ENCODE data around the gene SLC51B. TPM values are rescaled to one million over a fixed set of nuclear protein-coding genes. Genes with fewer than 3 reads are reported as not detected.
"Not testable (repeated sequence)": the region's sequence is repeated elsewhere in the genome, so short reads cannot be mapped to it uniquely, and the experiment has no call there.

Gene SLC51B
- total RNA-seq, 1 donor from 2014 or later: 1.2 TPM

DNA sequence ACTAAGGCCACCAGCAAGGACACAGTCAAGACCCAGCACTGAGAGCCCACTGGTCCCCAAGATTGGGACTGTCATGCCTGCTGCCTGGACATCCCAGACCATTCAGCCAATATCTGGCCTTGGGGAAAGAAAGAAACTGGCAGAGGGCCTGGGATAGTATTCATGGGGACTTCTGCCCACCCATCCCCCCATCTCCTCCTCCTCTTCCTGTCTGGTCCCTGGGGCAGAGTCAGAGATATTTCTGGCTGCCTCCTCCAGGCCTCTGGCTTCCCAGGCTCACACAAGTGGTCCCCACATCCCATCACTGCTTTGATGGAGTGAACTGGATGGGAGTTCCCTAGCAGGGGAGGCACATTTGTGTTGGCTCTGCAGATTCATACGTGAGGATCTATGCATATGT is 26.8 kb downstream of the SLC51B start:
- H3K4me1 Mint-ChIP-seq (ENCODE audit: unreplicated experiment): peaks cover 17% of the 10 kb centered on the region

DNA sequence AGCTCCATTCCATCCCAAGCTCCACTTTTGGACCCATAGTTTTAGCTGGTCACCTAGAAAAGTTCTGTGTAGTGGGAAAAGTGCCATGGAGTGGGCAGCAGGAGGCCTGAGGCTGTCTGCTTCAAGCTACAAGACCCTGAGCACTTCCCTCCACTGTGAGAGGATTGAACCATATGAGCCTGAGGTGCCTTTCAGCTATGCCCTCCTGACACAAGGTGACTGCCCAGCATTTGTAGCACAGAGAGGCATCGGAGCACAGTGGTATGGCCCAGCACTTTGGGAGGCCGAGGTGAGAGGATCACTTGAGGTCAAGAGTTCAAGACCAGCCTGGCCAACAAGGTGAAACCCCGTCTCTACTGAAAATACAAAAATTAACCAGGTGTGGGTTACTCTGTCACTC is 27.4 kb downstream of the SLC51B start:
- no peak for DNase-seq (ENCODE audit: extremely low spot score, unreplicated experiment)
- Mint-ChIP-seq H3K27me3 (peaks cover 19% of the 10 kb centered on the region), H3K4me3 (no peak overlapping the region), H3K36me3 (no peaks in the 10 kb centered on the region), H3K4me1 (ENCODE audit: unreplicated experiment) (peaks cover 14% of the 10 kb centered on the region), H3K27ac (no peak overlapping the region), H3K9me3 (no peaks in the 10 kb centered on the region)
- TF ChIP-seq, protein P1, sequence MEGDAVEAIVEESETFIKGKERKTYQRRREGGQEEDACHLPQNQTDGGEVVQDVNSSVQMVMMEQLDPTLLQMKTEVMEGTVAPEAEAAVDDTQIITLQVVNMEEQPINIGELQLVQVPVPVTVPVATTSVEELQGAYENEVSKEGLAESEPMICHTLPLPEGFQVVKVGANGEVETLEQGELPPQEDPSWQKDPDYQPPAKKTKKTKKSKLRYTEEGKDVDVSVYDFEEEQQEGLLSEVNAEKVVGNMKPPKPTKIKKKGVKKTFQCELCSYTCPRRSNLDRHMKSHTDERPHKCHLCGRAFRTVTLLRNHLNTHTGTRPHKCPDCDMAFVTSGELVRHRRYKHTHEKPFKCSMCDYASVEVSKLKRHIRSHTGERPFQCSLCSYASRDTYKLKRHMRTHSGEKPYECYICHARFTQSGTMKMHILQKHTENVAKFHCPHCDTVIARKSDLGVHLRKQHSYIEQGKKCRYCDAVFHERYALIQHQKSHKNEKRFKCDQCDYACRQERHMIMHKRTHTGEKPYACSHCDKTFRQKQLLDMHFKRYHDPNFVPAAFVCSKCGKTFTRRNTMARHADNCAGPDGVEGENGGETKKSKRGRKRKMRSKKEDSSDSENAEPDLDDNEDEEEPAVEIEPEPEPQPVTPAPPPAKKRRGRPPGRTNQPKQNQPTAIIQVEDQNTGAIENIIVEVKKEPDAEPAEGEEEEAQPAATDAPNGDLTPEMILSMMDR (conservative IDR thresholded peaks at IDR 0.05): no peak

More for the DNA sequence above, 26.8 kb downstream of the SLC51B start:
- Mint-ChIP-seq H3K9me3 (no peaks in the 10 kb centered on the region), H3K27ac (no peak overlapping the region), H3K36me3 (no peaks in the 10 kb centered on the region), H3K4me3 (no peak overlapping the region), H3K27me3 (peaks cover 22% of the 10 kb centered on the region)
- DNase-seq (ENCODE audit: extremely low spot score, unreplicated experiment): no peak
- TF ChIP-seq, protein P1 (conservative IDR thresholded peaks at IDR 0.05): no peak

DNA sequence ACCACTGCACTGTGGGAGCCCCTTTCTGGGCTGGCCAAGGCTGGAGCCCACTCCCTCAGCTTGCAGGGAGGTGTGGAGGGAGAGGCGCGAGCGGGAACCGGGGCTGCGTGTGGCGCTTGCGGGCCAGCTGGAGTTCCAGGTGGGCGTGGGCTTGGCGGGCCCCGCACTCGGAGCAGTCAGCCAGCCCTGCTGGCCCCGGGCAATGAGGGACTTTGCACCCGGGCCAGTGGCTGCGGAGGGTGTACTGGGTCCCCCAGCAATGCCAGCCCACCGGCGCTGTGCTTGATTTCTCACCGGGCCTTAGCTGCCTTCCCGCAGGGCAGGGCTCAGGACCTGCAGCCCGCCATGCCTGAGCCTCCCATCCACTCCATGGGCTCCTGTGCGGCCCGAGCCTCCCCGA is 29.8 kb downstream of the SLC51B start:
- not testable (repeated sequence) for DNase-seq (ENCODE audit: extremely low spot score, unreplicated experiment); H3K27ac Mint-ChIP-seq; H3K36me3 Mint-ChIP-seq; H3K9me3 Mint-ChIP-seq; H3K4me3 Mint-ChIP-seq
- Mint-ChIP-seq H3K4me1 (ENCODE audit: unreplicated experiment) (peaks cover 12% of the 10 kb centered on the region), H3K27me3 (peaks cover 18% of the 10 kb centered on the region)

DNA sequence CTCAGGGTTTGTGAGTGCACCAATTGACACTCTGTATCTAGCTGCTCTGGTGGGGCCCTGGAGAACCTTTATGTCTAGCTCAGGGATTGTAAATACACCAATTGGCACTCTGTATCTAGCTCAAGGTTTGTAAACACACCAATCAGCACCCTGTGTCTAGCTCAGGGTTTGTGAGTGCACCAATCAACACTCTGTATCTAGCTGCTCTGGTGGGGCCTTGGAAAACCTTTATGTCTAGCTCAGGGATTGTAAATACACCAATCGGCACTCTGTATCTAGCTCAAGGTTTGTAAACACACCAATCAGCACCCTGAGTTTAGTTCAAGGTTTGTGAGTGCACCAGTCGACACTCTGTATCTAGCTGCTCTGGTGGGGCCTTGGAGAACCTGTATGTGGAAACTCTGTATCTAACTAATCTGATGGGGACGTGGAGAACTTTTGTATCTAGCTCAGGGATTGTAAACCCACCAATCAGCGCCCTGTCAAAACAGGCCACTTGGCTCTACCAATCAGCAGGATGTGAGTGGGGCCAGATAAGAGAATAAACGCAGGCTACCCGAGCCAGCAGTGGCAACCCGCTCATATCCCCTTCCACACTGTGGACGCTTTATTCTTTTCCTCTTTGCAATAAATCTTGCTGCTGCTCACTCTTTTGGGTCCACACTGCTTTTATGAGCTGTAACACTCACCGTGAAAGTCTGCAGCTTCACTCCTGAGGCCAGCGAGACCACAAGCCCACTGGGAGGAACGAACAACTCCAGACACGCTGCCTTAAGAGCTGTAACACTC is 30.6 kb downstream of the SLC51B start:
- H3K27ac Mint-ChIP-seq: peak overlapping the region; percentile 5
- peaks cover 15% of the 10 kb centered on the region for H3K4me1 Mint-ChIP-seq (ENCODE audit: unreplicated experiment)
- H3K4me3 Mint-ChIP-seq; DNase-seq (ENCODE audit: extremely low spot score, unreplicated experiment); H3K9me3 Mint-ChIP-seq; H3K36me3 Mint-ChIP-seq: not testable (repeated sequence)
- peaks cover 20% of the 10 kb centered on the region for H3K27me3 Mint-ChIP-seq

DNA sequence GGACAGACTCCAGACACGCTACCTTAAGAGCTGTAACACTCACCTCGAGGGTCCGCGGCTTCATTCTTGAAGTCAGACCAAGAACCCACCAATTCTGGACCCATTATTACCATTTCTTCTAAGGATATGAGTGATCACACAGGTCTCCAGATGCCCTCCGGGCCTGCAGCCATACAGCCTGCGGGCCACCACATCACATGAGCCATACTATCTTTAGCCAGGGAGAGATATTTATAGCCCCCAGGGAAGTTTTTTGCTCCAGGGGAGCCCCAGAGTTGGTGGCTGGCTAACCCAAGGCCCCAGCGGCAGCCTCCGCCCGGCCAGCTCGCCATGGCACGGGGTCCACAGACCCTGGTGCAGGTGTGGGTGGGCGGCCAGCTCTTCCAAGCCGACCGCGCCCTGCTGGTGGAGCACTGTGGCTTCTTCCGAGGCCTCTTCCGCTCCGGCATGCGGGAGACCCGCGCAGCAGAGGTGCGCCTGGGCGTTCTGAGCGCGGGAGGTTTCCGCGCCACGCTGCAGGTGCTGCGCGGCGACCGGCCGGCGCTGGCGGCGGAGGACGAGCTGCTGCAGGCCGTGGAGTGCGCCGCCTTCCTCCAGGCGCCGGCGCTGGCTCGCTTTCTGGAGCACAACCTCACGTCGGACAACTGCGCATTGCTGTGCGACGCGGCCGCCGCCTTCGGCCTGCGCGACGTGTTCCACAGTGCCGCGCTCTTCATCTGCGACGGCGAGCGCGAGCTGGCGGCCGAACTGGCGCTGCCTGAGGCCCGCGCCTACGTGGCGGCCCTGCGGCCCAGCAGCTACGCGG is 31.5 kb downstream of the SLC51B start, which contains the start of gene KBTBD13:
Gene KBTBD13, plus strand, starts transcription at position 261 of the 805 bp plus-strand sequence. Its CDS starts 70 bp downstream, at position 331.
- TF ChIP-seq, protein P1 (conservative IDR thresholded peaks at IDR 0.05): no peak
- no peak for DNase-seq (ENCODE audit: extremely low spot score, unreplicated experiment)
- Mint-ChIP-seq H3K4me3 (no peak within 1 kb of the TSS), H3K27me3 (peaks cover 25% of the 10 kb centered on the region), H3K27ac (peak within 1 kb of the TSS; percentile 5), H3K36me3 (no peaks in the 10 kb centered on the region), H3K9me3 (no peaks in the 10 kb centered on the region), H3K4me1 (ENCODE audit: unreplicated experiment) (peaks cover 24% of the 10 kb centered on the region)

DNA sequence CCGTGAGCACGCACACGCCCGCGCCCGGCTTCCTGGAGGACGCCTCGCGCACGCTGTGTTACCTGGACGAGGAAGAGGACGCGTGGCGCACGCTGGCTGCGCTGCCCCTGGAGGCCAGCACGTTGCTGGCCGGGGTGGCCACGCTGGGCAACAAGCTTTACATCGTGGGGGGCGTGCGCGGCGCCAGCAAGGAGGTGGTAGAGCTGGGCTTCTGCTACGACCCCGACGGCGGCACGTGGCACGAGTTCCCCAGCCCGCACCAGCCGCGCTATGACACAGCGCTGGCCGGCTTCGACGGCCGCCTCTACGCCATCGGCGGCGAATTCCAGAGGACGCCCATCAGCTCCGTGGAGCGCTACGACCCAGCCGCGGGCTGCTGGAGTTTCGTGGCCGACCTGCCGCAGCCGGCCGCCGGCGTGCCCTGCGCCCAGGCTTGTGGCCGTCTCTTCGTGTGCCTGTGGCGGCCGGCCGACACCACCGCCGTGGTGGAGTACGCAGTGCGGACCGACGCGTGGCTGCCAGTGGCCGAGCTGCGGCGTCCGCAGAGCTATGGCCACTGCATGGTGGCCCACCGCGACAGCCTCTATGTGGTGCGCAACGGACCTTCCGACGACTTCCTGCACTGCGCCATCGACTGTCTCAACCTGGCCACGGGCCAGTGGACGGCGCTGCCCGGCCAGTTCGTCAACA is 32.2 kb downstream of the SLC51B start:
- peaks cover 29% of the 10 kb centered on the region for H3K4me1 Mint-ChIP-seq (ENCODE audit: unreplicated experiment)
- H3K36me3 Mint-ChIP-seq: no peaks in the 10 kb centered on the region
- H3K27ac Mint-ChIP-seq: no peak overlapping the region
- no peak for DNase-seq (ENCODE audit: extremely low spot score, unreplicated experiment)
- H3K27me3 Mint-ChIP-seq: peaks cover 29% of the 10 kb centered on the region
- TF ChIP-seq, protein P1 (conservative IDR thresholded peaks at IDR 0.05): no peak
- no peaks in the 10 kb centered on the region for H3K9me3 Mint-ChIP-seq
- peak overlapping the region; percentile 41 for H3K4me3 Mint-ChIP-seq

Measured in type B pancreatic cell (in vitro differentiated cells).